Activated CD4-positive, alpha-beta T cell treated with anti-CD3 and anti-CD28 coated beads, Interleukin-2, amount 50 U/mL, for 4 hours (primary cell): ENCODE measurements around the gene NUP43.
"Not testable (repeated sequence)": the region's sequence is repeated elsewhere in the genome, so short reads cannot be mapped to it uniquely, and the experiment has no call there.

Experiments used
- DNase-seq, 2 experiments: peaks; one replicate each; pipeline ENCODE4 v3.0.0-alpha.2; 2020

NUP43 gene

GRCh38 chr6:149683256-149683859, 63.0 kb downstream of the NUP43 start:
- DNase-seq, result no peak

GRCh38 chr6:149681845-149682244, 64.5 kb downstream of the NUP43 start:
- DNase-seq, result not testable (repeated sequence)

DNA sequence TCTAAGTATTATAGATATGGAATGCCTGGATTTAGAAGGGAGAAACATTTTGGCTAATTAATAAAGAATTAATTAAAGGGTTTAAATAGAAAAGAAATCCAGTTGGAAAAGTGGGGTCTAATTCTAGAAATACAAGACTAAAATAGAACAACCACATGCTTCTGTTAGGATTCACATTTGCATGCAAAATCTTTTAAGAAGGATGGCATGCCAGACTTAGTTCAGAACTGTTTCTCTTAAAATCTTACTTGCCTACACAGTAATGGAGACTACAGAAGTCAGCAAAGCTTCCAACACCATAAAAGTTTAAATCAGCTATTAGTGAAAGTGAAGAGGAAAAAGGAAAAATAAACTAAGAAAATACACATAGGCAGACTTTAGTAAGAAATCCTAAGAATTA, 65.1 kb downstream of the NUP43 start:
- no peak for DNase-seq

GRCh38 chr6:149680503-149680902, 65.8 kb downstream of the NUP43 start:
- DNase-seq, result no peak
